NCI-H510A treated with DMSO at 0.1 percent for 48 hours (cell line): ENCODE data around the gene UNCX.
"Not testable (repeated sequence)": the region's sequence is repeated elsewhere in the genome, so short reads cannot be mapped to it uniquely, and the experiment has no call there.

Source experiments
- DNase-seq: peaks from one replicate; lab custom pipeline; 2025; lab: John Stamatoyannopoulos, UW

Gene UNCX

GRCh38 chr7:1232623-1233332 is at the start of gene UNCX:
UNCX (plus strand) TSS chr7:1232872; CDS start chr7:1233018, 146 bp downstream.
- no peak for DNase-seq

GRCh38 chr7:1187127-1187526 is 45.5 kb upstream of the UNCX start:
- DNase-seq: no peak

GRCh38 chr7:1188720-1189294 is 43.9 kb upstream of the UNCX start:
- DNase-seq: no peak

GRCh38 chr7:1189986-1190772 is 42.5 kb upstream of the UNCX start:
- no peak for DNase-seq

- DNase-seq: no peak
Observed at GRCh38 chr7:1192171-1192676, 40.4 kb upstream of the UNCX start.

GRCh38 chr7:1193593-1194424 is 38.9 kb upstream of the UNCX start:
- DNase-seq: peak; percentile 30

- not testable (repeated sequence) for DNase-seq
Observed at GRCh38 chr7:1196441-1196840, 36.2 kb upstream of the UNCX start.

GRCh38 chr7:1196950-1197349 is 35.7 kb upstream of the UNCX start:
- no peak for DNase-seq

- no peak for DNase-seq
Observed at GRCh38 chr7:1197997-1198625, 34.6 kb upstream of the UNCX start.

- no peak for DNase-seq
Observed at GRCh38 chr7:1200045-1200444, 32.6 kb upstream of the UNCX start.

- no peak for DNase-seq
Observed at GRCh38 chr7:1201916-1202315, 30.8 kb upstream of the UNCX start.

GRCh38 chr7:1202914-1203313 is 29.8 kb upstream of the UNCX start:
- DNase-seq: not testable (repeated sequence)

GRCh38 chr7:1204460-1205140 is 28.1 kb upstream of the UNCX start:
- DNase-seq: no peak

- not testable (repeated sequence) for DNase-seq
Observed at GRCh38 chr7:1205742-1206141, 26.9 kb upstream of the UNCX start.

GRCh38 chr7:1209097-1209496 is 23.6 kb upstream of the UNCX start:
- no peak for DNase-seq

- DNase-seq: no peak
Observed at GRCh38 chr7:1210321-1210978, 22.2 kb upstream of the UNCX start.

- no peak for DNase-seq
Observed at GRCh38 chr7:1210979-1211608, 21.6 kb upstream of the UNCX start.

GRCh38 chr7:1211611-1212010 is 21.1 kb upstream of the UNCX start:
- DNase-seq: no peak

- DNase-seq: not testable (repeated sequence)
Observed at GRCh38 chr7:1212025-1212424, 20.6 kb upstream of the UNCX start.

GRCh38 chr7:1214516-1214915 is 18.2 kb upstream of the UNCX start:
- DNase-seq: no peak
